H9 (cell line): ENCODE results near the gene DOCK2. TPM values are rescaled to one million over a fixed set of nuclear protein-coding genes. Genes with fewer than 3 reads are reported as not detected.

Experiments used
- DNase-seq: peaks from one replicate; pipeline ENCODE4 v3.0.0-alpha.2; 2017
- H2AFZ ChIP-seq: one replicate; pipeline ENCODE4 v1.6.1; 2013; ENCODE audit warnings: mild to moderate bottlenecking, low read length, control low read depth, moderate library complexity
- H2AK5ac ChIP-seq: 2 replicates; pipeline ENCODE4 v1.6.1; 2013; ENCODE audit warnings: low read length, control low read depth, mixed read lengths; ENCODE audit not compliant: insufficient read length
- H2BK120ac ChIP-seq: one replicate; pipeline ENCODE4 v1.6.1; 2013; ENCODE audit warnings: low read depth, mild to moderate bottlenecking, low read length, control low read depth, inconsistent platforms; ENCODE audit not compliant: poor library complexity, severe bottlenecking
- H2BK12ac ChIP-seq: 2 replicates; pipeline ENCODE4 v1.6.1; 2013; ENCODE audit warnings: low read length, control low read depth, mixed read lengths, low read depth; ENCODE audit not compliant: insufficient read length
- H2BK15ac ChIP-seq: 2 replicates; pipeline ENCODE4 v1.6.1; 2013; ENCODE audit warnings: low read depth, low read length, control low read depth
- H2BK20ac ChIP-seq: one replicate; pipeline ENCODE4 v1.6.1; 2013; ENCODE audit warnings: low read depth, mild to moderate bottlenecking, low read length, control low read depth, inconsistent platforms; ENCODE audit not compliant: poor library complexity, severe bottlenecking
- H2BK5ac ChIP-seq: 2 replicates; pipeline ENCODE4 v1.6.1; 2013; ENCODE audit warnings: low read length, control low read depth, mixed read lengths; ENCODE audit not compliant: insufficient read length
- H3K14ac ChIP-seq: 2 replicates; pipeline ENCODE4 v1.6.1; 2013; ENCODE audit warnings: low read length, control low read depth; ENCODE audit not compliant: insufficient read depth
- H3K18ac ChIP-seq: 2 replicates; pipeline ENCODE4 v1.6.1; 2013; ENCODE audit warnings: low read depth, mild to moderate bottlenecking, mixed read lengths, low read length, control low read depth; ENCODE audit not compliant: insufficient read length
- H3K23ac ChIP-seq: 2 replicates; pipeline ENCODE4 v1.6.1; 2013; ENCODE audit warnings: low read length, control low read depth, mixed read lengths, low read depth; ENCODE audit not compliant: insufficient read length
- H3K23me2 ChIP-seq: 2 replicates; pipeline ENCODE4 v1.6.1; 2013; ENCODE audit warnings: low read depth, mild to moderate bottlenecking, mixed read lengths, low read length, control low read depth; ENCODE audit not compliant: insufficient read length, poor library complexity, severe bottlenecking
- H3K27ac ChIP-seq: 2 replicates; pipeline ENCODE4 v1.5.1; 2013; ENCODE audit warnings: low read length, control low read depth, mixed read lengths, low read depth; ENCODE audit not compliant: insufficient read length
- H3K27me3 ChIP-seq: 2 replicates; pipeline ENCODE4 v1.6.1; 2013; ENCODE audit warnings: low read length, control low read depth, inconsistent platforms; ENCODE audit not compliant: insufficient read depth
- H3K4ac ChIP-seq: 2 replicates; pipeline ENCODE4 v1.6.1; 2013; ENCODE audit warnings: low read depth, mild to moderate bottlenecking, control low read depth, inconsistent platforms, low read length, moderate library complexity
- H3K4me1 ChIP-seq: 2 replicates; pipeline ENCODE4 v1.6.1; 2013; ENCODE audit warnings: low read length, control low read depth, inconsistent platforms; ENCODE audit not compliant: insufficient read depth
- H3K4me2 ChIP-seq: 2 replicates; pipeline ENCODE4 v1.6.1; 2013; ENCODE audit warnings: low read length, control low read depth, mixed read lengths; ENCODE audit not compliant: insufficient read length, insufficient read depth
- H3K56ac ChIP-seq: 2 replicates; pipeline ENCODE4 v1.6.1; 2013; ENCODE audit warnings: low read depth, mild to moderate bottlenecking, mixed read lengths, low read length, control low read depth; ENCODE audit not compliant: insufficient read length
- H3K79me1 ChIP-seq: 2 replicates; pipeline ENCODE4 v1.6.1; 2013; ENCODE audit warnings: low read depth, mild to moderate bottlenecking, moderate library complexity, low read length, control low read depth, inconsistent platforms; ENCODE audit not compliant: insufficient read depth, poor library complexity, severe bottlenecking
- H3K79me2 ChIP-seq: 2 replicates; pipeline ENCODE4 v1.6.1; 2013; ENCODE audit warnings: low read length, control low read depth, inconsistent platforms; ENCODE audit not compliant: insufficient read depth
- H3K9ac ChIP-seq: 2 replicates; pipeline ENCODE4 v1.6.1; 2013; ENCODE audit warnings: low read length, control low read depth, mixed read lengths; ENCODE audit not compliant: insufficient read length; ENCODE audit errors: extremely low read depth
- H3K9me3 ChIP-seq: one replicate; pipeline ENCODE4 v1.6.1; 2013; ENCODE audit warnings: low read depth, low read length, inconsistent platforms; ENCODE audit not compliant: control insufficient read depth
- H3T11ph ChIP-seq: one replicate; pipeline ENCODE4 v1.6.1; 2013; ENCODE audit warnings: mild to moderate bottlenecking, low read length, control low read depth, inconsistent platforms
- H4K20me1 ChIP-seq: one replicate; pipeline ENCODE4 v1.6.1; 2013; ENCODE audit not compliant: control insufficient read depth, insufficient read length, insufficient read depth
- H4K5ac ChIP-seq: 2 replicates; pipeline ENCODE4 v1.6.1; 2013; ENCODE audit warnings: low read depth, mild to moderate bottlenecking, mixed read lengths, low read length, control low read depth; ENCODE audit not compliant: insufficient read length
- H4K8ac ChIP-seq: replicated peaks from 2 replicates; pipeline ENCODE4 v1.6.1; 2013; ENCODE audit warnings: low read length, control low read depth, mixed read lengths, low read depth; ENCODE audit not compliant: insufficient read length
- H4K91ac ChIP-seq: 2 replicates; pipeline ENCODE4 v1.6.1; 2013; ENCODE audit warnings: low read depth, mild to moderate bottlenecking, moderate library complexity, mixed read lengths, low read length, control low read depth; ENCODE audit not compliant: insufficient read length
- H3K27ac Mint-ChIP-seq, 3 experiments: 2 replicates in 2 of 3; 3 replicates in 1 of 3; pipeline ENCODE4 v1.8.0; 2020 to 2021; ENCODE audit warnings: mixed read lengths in 3 of 3, mild to moderate bottlenecking in 1 of 3, moderate library complexity in 1 of 3
- H3K27me3 Mint-ChIP-seq: 2 replicates; pipeline ENCODE4 v1.8.0; 2021; ENCODE audit warnings: low read depth, mild to moderate bottlenecking, moderate library complexity, mixed read lengths
- H3K36me3 Mint-ChIP-seq, 3 experiments: 2 replicates in 2 of 3; 3 replicates in 1 of 3; pipeline ENCODE4 v1.8.0; 2020 to 2021; ENCODE audit warnings: low read depth in 3 of 3, mixed read lengths in 3 of 3; ENCODE audit not compliant: insufficient read depth in 1 of 3
- H3K4me1 Mint-ChIP-seq, 2 experiments: 2 replicates each; pipeline ENCODE4 v1.8.0; 2020; ENCODE audit warnings: mixed read lengths in 2 of 2
- H3K4me3 Mint-ChIP-seq, 2 experiments: 2 replicates in 1 of 2; 3 replicates in 1 of 2; pipeline ENCODE4 v1.8.0; 2020 to 2021; ENCODE audit warnings: mild to moderate bottlenecking in 2 of 2, mixed read lengths in 2 of 2, moderate library complexity in 1 of 2
- H3K9me3 Mint-ChIP-seq, 2 experiments: 2 replicates in 1 of 2; 3 replicates in 1 of 2; pipeline ENCODE4 v1.8.0; 2020; ENCODE audit warnings: mild to moderate bottlenecking in 2 of 2, mixed read lengths in 2 of 2, moderate library complexity in 1 of 2
- WGBS: extraction: QIAGEN DNeasy Blood & Tissue Kit; methylation state at CpG from one replicate; pipeline ENCODE4 v1.1.7; 2013; ENCODE audit warnings: missing lambda C conversion rate, low lambda C conversion rate, mixed read lengths; ENCODE audit not compliant: insufficient read length; ENCODE audit errors: extremely low coverage; 5-methylcytosine and 5-hydroxymethylcytosine counted together
- total RNA-seq: library from RNA; stranded (reverse); gene quantifications from 2 replicates; pipeline ENCODE4 v1.2.1, GENCODE V29; 2021
- TF ChIP-seq, protein P1 (sequence below): fragments of 200-600 bp; sonication (generic); conservative IDR thresholded peaks from 3 replicates; pipeline ENCODE4 v1.8.0; 2021; ENCODE audit warnings: antibody characterized with exemption, mild to moderate bottlenecking

The DOCK2 gene
- total RNA-seq, 1 experiment from 2014 or later: 7.8 TPM

GRCh38 chr5:169695919-169696490 is 58.9 kb downstream of the DOCK2 start:
- Histone ChIP-seq H3K4me1 (no peaks in the 10 kb centered on the region), H3K27me3 (no peaks in the 10 kb centered on the region), H2BK5ac (no peak overlapping the region), H3K4ac (no peak overlapping the region), H2AFZ (no peak overlapping the region), H2BK20ac (no peak overlapping the region), H3K9ac (no peak overlapping the region), H3K4me2 (no peak overlapping the region), H3T11ph (no peak overlapping the region), H3K79me2 (no peaks in the 10 kb centered on the region), H4K5ac (no peak overlapping the region), H4K8ac (no peak overlapping the region), H3K18ac (no peak overlapping the region), H2BK120ac (no peak overlapping the region), H3K23ac (no peak overlapping the region), H3K9me3 (no peaks in the 10 kb centered on the region), H2BK12ac (no peak overlapping the region), H2BK15ac (no peak overlapping the region), H3K79me1 (no peaks in the 10 kb centered on the region), H4K91ac (no peak overlapping the region), H3K14ac (no peak overlapping the region), H3K27ac (no peak overlapping the region), H3K23me2 (no peaks in the 10 kb centered on the region), H4K20me1 (no peaks in the 10 kb centered on the region), H3K56ac (no peak overlapping the region), H2AK5ac (no peak overlapping the region)
- H3K4me1 Mint-ChIP-seq: no peaks in the 10 kb centered on the region
- no peak for DNase-seq
- no peak overlapping the region for H3K4me3 Mint-ChIP-seq
- TF ChIP-seq, protein P1, sequence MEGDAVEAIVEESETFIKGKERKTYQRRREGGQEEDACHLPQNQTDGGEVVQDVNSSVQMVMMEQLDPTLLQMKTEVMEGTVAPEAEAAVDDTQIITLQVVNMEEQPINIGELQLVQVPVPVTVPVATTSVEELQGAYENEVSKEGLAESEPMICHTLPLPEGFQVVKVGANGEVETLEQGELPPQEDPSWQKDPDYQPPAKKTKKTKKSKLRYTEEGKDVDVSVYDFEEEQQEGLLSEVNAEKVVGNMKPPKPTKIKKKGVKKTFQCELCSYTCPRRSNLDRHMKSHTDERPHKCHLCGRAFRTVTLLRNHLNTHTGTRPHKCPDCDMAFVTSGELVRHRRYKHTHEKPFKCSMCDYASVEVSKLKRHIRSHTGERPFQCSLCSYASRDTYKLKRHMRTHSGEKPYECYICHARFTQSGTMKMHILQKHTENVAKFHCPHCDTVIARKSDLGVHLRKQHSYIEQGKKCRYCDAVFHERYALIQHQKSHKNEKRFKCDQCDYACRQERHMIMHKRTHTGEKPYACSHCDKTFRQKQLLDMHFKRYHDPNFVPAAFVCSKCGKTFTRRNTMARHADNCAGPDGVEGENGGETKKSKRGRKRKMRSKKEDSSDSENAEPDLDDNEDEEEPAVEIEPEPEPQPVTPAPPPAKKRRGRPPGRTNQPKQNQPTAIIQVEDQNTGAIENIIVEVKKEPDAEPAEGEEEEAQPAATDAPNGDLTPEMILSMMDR: no peak
- H3K27me3 Mint-ChIP-seq: no peaks in the 10 kb centered on the region; the same call in 1 of the 2 replicates
- no CpG with 5 or more reads among the region's 8 CpGs for WGBS
- no peak overlapping the region for H3K27ac Mint-ChIP-seq
- H3K36me3 Mint-ChIP-seq: no peaks in the 10 kb centered on the region
- H3K9me3 Mint-ChIP-seq: no peaks in the 10 kb centered on the region
